ENCODE measurements around the gene C4A. TPM values are rescaled to one million over a fixed set of nuclear protein-coding genes. Genes with fewer than 3 reads are reported as not detected.

Gene C4A
- total RNA-seq, 1 donor from 2014 or later, result 4.6 TPM

GRCh38 chr6:31968326-31968725, 13.5 kb upstream of the C4A start:
- no peaks in the 10 kb centered on the region for H3K9me3 ChIP-seq (ENCODE audit: insufficient read depth, low read depth, low read length)
- H3K27ac ChIP-seq (ENCODE audit: low read depth, low read length), result no peak overlapping the region
- Mint-ChIP-seq H3K27ac (ENCODE audit: unreplicated experiment) (no peak overlapping the region), H3K36me3 (ENCODE audit: low read depth, unreplicated experiment) (peaks cover 18% of the 10 kb centered on the region), H3K27me3 (ENCODE audit: low read depth, unreplicated experiment) (no peaks in the 10 kb centered on the region), H3K9me3 (ENCODE audit: unreplicated experiment) (no peaks in the 10 kb centered on the region), H3K4me3 (ENCODE audit: unreplicated experiment) (no peak overlapping the region), H3K4me1 (ENCODE audit: low read depth, unreplicated experiment) (peaks cover 19% of the 10 kb centered on the region)
- FAIRE-seq (no peak), DNase-seq (ENCODE audit: low read depth) (no peak)
- H3K4me2 ChIP-seq (ENCODE audit: low read length), result no peak overlapping the region
- H3K27me3 ChIP-seq (ENCODE audit: insufficient read depth, low read length), result no peaks in the 10 kb centered on the region
- TF ChIP-seq EZH2 (IDR thresholded peaks at IDR 0.05; ENCODE audit: insufficient read depth, low read length), result no peak
- TF ChIP-seq CTCF (IDR thresholded peaks at IDR 0.05; ENCODE audit: insufficient read depth, low read depth, low read length), result no peak
- H3K79me2 ChIP-seq (ENCODE audit: insufficient read depth, low read length), result peaks cover 32% of the 10 kb centered on the region
- H3K4me1 ChIP-seq (ENCODE audit: insufficient read depth, low read length), result peaks cover 34% of the 10 kb centered on the region
- H3K9ac ChIP-seq (ENCODE audit: low read length), result no peak overlapping the region
- H4K20me1 ChIP-seq (ENCODE audit: insufficient read depth, low read length), result peaks cover 15% of the 10 kb centered on the region
- H3K36me3 ChIP-seq (ENCODE audit: insufficient read depth, low read length), result peaks cover 20% of the 10 kb centered on the region
- H2AFZ ChIP-seq (ENCODE audit: low read depth, low read length), result no peak overlapping the region
- no peak overlapping the region for H3K4me3 ChIP-seq (ENCODE audit: insufficient read depth, low read depth, low read length)

- Histone ChIP-seq H3K27ac (ENCODE audit: low read depth, low read length) (peak overlapping the region; percentile 14), H3K36me3 (ENCODE audit: insufficient read depth, low read length) (peaks cover 20% of the 10 kb centered on the region)
These were observed 12.8 kb upstream of the C4A start for GRCh38 chr6:31968791-31969711.

More at GRCh38 chr6:31968791-31969711, 12.8 kb upstream of the C4A start:
- peaks cover 17% of the 10 kb centered on the region for H3K36me3 Mint-ChIP-seq (ENCODE audit: low read depth, unreplicated experiment)
- DNase-seq (ENCODE audit: low read depth) (no peak), FAIRE-seq (no peak)
- H3K27me3 ChIP-seq (ENCODE audit: insufficient read depth, low read length), result no peaks in the 10 kb centered on the region
- H3K4me1 Mint-ChIP-seq (ENCODE audit: low read depth, unreplicated experiment), result peaks cover 20% of the 10 kb centered on the region
- H3K4me1 ChIP-seq (ENCODE audit: insufficient read depth, low read length), result peaks cover 35% of the 10 kb centered on the region
- peak overlapping the region; percentile 90 for H3K9ac ChIP-seq (ENCODE audit: low read length)
- no peaks in the 10 kb centered on the region for H3K9me3 Mint-ChIP-seq (ENCODE audit: unreplicated experiment)
- H3K79me2 ChIP-seq (ENCODE audit: insufficient read depth, low read length), result peaks cover 40% of the 10 kb centered on the region
- H2AFZ ChIP-seq (ENCODE audit: low read depth, low read length), result no peak overlapping the region
- peak overlapping the region; percentile 99 for H3K4me2 ChIP-seq (ENCODE audit: low read length)
- peaks cover 15% of the 10 kb centered on the region for H4K20me1 ChIP-seq (ENCODE audit: insufficient read depth, low read length)
- TF ChIP-seq CTCF (IDR thresholded peaks at IDR 0.05; ENCODE audit: insufficient read depth, low read depth, low read length) (no peak), EZH2 (IDR thresholded peaks at IDR 0.05; ENCODE audit: insufficient read depth, low read length) (no peak)
- no peak overlapping the region for H3K4me3 ChIP-seq (ENCODE audit: insufficient read depth, low read depth, low read length)
- no peaks in the 10 kb centered on the region for H3K9me3 ChIP-seq (ENCODE audit: insufficient read depth, low read depth, low read length)
- H3K27ac Mint-ChIP-seq (ENCODE audit: unreplicated experiment), result no peak overlapping the region
- no peaks in the 10 kb centered on the region for H3K27me3 Mint-ChIP-seq (ENCODE audit: low read depth, unreplicated experiment)
- H3K4me3 Mint-ChIP-seq (ENCODE audit: unreplicated experiment), result no peak overlapping the region

Data from astrocyte (in vitro differentiated cells and primary cell).